NCI-H1436 treated with DMSO at 0.1 percent for 48 hours (cell line): Measurements from ENCODE around the gene KCNIP3.

Experiments
- DNase-seq: peaks from one replicate; lab custom pipeline; 2025; lab: John Stamatoyannopoulos, UW

The KCNIP3 gene

GRCh38 chr2:95329891-95330793 lies 33.0 kb downstream of the KCNIP3 start:
- no peak for DNase-seq

GRCh38 chr2:95330794-95331338 lies 33.7 kb downstream of the KCNIP3 start:
- DNase-seq, result no peak

- no peak for DNase-seq
Observed at GRCh38 chr2:95331606-95332005, 34.5 kb downstream of the KCNIP3 start.

- DNase-seq, result no peak
Observed at GRCh38 chr2:95332036-95332435, 34.9 kb downstream of the KCNIP3 start.

GRCh38 chr2:95333056-95333455 lies 35.9 kb downstream of the KCNIP3 start:
- DNase-seq, result no peak

GRCh38 chr2:95333888-95334338 lies 36.8 kb downstream of the KCNIP3 start:
- DNase-seq, result no peak

GRCh38 chr2:95334916-95335641 lies 37.9 kb downstream of the KCNIP3 start:
- DNase-seq, result no peak

- DNase-seq, result no peak
Observed at GRCh38 chr2:95336406-95336805, 39.3 kb downstream of the KCNIP3 start.

- DNase-seq, result no peak
Observed at GRCh38 chr2:95337829-95338228, 40.7 kb downstream of the KCNIP3 start.

GRCh38 chr2:95342556-95343320 lies 45.6 kb downstream of the KCNIP3 start:
- DNase-seq, result no peak

GRCh38 chr2:95343429-95344214 lies 46.5 kb downstream of the KCNIP3 start:
- DNase-seq, result no peak

- DNase-seq, result no peak
Observed at GRCh38 chr2:95344215-95344583, 47.1 kb downstream of the KCNIP3 start.

GRCh38 chr2:95344656-95345055 lies 47.5 kb downstream of the KCNIP3 start:
- no peak for DNase-seq

- no peak for DNase-seq
Observed at GRCh38 chr2:95345081-95345562, 48.0 kb downstream of the KCNIP3 start.

GRCh38 chr2:95345563-95346230 lies 48.5 kb downstream of the KCNIP3 start:
- DNase-seq, result no peak

- DNase-seq, result no peak
Observed at GRCh38 chr2:95346231-95346737, 49.1 kb downstream of the KCNIP3 start.

GRCh38 chr2:95346738-95347671 lies 49.9 kb downstream of the KCNIP3 start:
- DNase-seq, result no peak

- no peak for DNase-seq
Observed at GRCh38 chr2:95347681-95348608, 50.8 kb downstream of the KCNIP3 start.
